EL (cell line): ENCODE results near the gene FAF1.

Experiments
- DNase-seq: peaks from one replicate; pipeline ENCODE4 v3.0.0-alpha.2; 2016

The FAF1 gene

DNA sequence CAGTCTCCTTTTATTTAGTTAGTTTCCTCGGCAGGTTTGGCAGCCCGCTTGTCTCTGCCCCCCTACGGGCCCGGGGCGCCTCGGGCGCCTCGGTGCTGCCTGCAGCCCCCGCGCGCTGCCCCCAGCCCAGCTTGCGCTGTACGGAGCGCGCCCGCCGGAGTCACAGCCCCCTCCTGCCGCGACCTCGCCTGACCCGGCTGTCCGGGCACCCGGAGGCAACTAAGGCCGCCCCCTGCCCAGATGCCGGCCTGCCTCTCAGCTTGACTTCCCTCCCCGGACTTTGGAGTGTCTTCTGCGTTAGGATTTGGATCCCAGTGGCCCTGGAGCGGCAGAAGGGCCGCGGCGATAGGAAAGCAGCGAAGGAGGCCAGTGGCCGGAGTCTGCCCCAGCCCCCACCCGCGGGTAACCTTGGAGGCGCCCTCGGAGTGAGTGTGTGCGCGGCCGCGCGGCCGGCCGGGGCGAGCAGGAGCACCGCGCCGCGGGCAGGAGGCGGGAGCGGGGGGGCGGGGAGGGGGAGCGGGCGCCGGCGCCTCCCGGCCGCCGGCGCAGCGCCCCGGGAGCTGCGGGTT, 17.6 kb upstream of the FAF1 start:
- peak; percentile 73 for DNase-seq

DNA sequence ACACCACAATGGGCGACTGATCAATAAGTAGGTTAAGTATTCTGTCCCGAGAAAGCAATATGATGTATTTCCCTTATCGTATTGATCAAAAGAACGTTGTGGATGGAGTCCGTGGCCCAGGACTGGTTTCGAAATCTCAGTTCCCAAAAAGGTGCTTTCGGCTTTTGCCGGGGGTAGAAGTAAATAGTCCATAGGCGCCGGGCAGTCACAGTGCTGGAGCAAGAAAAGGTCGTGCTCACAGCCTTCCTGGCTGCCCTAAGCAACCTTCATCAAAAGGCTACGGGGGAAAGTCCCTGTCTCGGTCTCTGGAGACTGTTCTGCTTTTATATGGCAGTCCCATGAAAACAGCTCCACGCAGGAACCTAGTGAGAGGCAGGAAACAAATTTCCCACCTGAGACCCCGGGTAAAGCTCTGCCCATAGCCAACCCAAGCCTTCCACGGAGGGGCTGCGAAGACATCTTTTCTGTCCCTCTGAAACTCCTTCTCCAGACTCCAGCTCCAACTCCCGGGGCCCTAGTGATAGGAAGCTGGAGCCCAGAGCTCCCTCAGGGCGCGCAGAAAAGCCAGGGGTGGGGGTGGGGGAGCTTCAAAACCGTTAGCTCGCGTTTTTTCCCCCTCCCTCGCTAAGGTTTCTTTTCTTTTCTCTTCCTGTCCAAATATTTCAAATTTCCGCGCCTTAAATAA, 17.0 kb upstream of the FAF1 start:
- peak; percentile 76 for DNase-seq

DNA sequence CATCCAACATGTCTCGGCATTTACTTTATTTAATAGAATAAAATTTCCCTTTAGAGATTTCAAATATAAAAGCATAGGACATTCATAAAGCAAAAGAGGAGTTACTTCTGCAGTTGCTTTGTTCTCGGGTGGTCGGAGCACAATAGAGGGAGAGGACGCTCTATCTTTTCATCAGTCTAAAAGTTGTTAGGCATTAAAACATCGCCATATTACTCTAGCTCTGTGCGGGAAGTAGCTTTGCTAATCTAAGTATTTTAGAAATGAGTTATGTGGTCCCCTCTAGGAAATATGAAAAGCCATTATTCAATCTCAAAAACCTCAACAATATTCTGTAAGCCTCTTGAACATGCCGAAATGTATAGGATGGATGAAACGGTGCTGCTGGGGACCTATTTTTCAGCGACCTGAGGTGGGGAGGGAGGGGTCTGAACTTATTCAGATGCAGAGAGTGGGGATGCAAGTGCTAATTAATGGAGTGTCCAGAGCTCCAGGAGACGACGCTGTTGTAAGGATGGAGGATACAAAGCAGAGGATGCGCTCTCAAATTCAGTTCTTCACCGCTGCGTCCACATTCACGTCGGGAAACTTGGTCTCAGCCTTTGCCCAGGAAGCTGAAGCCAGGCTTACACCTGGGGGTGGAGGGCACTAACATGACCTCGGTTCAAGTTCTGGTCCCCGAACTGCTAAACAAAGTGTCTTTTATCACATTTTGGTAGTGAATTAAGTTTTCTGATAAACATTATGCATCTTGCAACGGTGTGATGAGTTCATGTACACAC, 16.2 kb upstream of the FAF1 start:
- no peak for DNase-seq

DNA sequence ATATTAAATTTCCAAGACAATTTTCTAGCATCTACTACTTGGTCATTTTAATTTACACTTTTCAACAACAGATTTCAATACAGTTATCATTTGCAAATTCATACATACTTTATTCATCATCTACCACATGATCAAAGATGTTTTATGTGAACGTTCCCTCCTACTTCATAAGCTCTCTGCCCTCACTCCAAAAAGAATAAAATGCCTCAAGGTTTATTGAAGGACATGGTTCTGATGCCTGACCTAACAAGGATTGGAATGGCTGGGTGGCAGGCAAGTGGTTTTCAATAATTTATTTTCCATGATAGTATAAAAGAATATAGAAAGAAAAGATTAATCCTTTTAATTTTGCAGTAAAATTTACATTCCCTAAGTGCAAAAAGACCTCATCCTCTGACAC, 15.4 kb upstream of the FAF1 start:
- peak; percentile 6 for DNase-seq

DNA sequence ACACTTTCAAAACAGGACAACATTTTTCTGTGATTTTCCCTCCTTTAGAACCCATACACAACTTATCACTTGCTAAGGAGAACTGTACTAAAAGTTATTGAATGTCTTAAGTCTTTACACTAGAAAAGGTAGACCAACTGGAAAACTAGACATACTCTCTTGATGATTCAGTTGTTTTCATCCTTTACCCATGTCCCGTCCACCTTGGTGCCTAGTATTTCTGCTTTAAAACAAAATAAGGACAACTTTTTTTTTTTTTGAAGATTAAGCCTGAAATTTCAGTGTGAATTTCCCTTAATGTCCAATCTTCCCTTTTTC, 14.5 kb upstream of the FAF1 start:
- no peak for DNase-seq

DNA sequence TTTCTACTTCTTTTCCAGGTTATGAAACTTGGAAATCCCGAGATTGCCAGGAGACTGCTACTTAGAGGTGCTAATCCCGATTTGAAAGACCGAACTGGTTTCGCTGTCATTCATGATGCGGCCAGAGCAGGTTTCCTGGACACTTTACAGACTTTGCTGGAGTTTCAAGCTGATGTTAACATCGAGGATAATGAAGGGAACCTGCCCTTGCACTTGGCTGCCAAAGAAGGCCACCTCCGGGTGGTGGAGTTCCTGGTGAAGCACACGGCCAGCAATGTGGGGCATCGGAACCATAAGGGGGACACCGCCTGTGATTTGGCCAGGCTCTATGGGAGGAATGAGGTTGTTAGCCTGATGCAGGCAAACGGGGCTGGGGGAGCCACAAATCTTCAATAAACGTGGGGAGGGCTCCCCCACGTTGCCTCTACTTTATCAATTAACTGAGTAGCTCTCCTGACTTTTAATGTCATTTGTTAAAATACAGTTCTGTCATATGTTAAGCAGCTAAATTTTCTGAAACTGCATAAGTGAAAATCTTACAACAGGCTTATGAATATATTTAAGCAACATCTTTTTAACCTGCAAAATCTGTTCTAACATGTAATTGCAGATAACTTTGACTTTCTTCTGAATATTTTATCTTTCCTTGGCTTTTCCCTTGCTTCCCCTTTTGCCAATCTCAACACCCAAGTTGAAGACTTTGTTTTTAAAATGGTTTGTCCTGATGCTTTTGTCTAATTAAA, 14.0 kb upstream of the FAF1 start:
- no peak for DNase-seq

DNA sequence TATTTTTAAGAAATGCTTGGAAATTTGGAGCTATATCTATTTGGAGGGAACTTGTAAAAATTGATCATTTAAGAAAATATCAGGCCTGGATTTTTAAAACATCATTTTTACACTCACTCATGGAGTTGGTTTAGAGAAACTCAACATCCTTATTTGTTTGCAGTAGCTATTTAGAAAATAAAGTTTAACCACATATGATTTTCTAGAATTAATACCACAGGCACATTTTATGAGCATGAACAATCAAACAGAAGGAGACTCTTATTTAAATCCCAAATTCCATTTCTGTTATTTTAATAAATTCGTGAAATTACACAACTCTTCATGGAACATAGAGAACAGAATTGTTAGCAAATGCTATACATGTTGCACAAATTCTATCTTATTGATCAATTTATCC, 13.2 kb upstream of the FAF1 start:
- peak; percentile 17 for DNase-seq

DNA sequence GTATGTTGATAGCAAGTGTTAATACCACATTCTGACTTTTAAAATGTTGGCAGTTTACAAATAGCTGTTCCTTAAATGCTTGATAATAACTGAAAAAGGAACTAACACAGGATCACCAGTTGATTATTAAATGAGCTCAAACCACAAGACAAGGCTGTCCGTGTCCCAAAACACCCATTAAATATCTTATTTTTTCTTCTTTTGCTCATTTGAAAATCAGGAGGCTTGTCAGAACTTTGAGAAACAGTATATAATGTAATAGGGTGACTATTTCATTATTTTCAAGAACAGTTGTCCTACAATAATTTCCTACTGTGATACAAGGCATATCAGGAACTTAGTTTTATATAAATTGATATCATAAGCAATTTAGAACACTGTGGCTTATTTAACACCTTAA, 12.7 kb upstream of the FAF1 start:
- DNase-seq, result no peak

DNA sequence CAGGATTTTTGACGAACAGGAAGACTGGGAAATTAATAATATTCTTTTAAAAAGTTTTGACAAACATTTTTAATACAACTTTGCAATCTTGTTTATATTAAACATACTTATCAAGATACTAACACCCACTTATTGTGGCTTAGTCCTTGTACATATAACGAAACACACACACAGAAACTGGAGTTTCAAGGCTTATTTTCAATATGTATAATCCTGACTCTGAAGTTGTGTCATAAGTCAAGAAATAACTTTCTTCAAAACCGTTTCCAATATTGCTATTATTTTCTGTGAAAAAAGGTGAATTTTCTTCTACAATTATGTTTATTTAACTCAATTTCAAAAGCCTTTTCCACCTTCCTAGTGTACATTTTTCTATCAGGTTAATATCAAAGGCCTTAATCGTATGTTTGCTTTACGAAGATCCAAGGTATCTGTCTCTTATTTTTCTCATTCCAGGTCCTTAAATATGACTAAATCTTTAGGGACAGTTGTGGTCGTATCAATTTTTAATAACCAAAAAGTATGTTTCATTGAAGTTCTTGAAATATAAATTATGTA, 11.8 kb upstream of the FAF1 start:
- DNase-seq, result no peak

DNA sequence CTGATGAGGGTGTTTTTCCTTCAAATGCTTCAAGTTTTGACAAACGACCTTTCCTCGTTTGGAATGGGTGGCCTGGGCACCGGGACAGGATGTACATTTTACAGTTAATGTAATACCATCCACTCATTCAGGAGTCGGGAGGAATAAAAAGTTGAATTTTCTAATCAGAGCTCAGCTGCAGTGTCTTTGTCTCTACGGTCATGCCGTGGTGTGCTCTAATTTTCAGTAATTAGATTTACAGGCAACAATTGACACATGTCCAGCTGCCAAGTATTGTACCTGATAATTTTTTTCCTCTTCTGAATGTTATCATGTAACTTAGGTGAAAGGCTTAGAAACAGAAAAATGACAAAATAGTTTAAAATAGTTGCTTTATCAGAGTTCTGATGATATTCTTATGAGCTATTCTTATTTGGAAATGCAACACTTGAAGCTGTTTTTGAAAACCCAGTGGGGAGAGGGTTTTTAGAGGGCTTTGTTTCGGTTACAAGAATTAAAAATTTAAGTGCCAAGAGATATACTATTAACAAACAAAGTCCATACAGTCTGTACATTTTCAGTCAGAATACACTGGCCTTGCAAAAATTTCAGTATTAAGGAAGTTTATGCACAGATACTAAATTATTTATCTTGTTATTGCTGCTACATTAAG, 11.0 kb upstream of the FAF1 start:
- peak; percentile 30 for DNase-seq

DNA sequence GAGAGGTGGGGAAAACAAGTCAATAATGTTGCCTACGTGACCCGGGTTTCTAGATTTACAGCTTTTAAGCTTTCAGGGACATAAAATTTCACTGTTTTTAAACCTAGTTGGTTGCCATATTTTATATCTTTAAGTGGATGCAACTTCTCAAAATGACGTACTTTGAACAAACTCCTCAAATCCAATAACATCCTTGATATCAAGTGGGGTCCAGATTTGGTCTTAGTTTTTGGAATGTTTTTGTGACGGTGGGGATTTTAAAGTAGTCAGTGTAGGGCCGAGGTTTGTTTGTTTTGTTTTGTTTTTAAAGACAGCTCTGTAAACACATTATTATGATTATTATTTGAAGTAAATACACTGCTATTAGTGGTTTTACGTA, 10.4 kb upstream of the FAF1 start:
- DNase-seq, result no peak

DNA sequence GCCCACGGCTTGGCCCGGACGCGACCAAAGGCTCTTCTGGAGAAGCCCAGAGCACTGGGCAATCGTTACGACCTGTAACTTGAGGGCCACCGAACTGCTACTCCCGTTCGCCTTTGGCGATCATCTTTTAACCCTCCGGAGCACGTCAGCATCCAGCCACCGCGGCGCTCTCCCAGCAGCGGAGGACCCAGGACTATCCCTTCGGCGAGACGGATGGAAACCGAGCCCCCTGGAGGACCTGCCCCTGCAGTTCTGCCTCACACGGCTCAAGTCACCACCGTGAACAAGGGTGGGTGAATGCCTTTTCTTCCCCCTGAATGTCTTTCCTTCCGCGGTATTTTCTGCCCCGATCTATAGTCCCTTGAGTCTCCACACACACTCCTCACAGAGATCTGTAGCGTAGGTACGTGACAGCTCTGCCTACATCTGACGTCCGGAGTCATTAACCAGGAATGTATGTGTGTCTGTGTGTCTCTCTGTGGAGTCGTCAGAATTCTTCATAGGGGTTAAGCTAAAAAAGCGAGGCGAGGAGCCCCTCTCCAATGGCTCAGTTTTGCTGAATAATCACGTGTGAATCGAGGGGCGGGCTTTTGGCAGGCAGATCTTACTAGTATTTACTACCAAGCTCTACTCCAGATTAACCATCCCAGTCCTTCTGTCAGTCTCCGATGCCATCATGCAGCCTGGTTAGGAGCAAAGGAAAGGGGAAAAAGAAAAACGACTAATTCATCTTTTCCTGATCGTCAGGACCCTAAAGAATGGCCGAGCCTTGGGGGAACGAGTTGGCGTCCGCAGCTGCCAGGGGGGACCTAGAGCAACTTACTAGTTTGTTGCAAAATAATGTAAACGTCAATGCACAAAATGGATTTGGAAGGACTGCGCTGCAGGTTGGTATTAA, 9.8 kb upstream of the FAF1 start, which contains the start of gene CDKN2C:
TSS of gene CDKN2C (plus strand) at position 635 of the 898 bp plus-strand sequence. CDS start at position 759, 124 bp downstream.
- peak; percentile 97 for DNase-seq

DNA sequence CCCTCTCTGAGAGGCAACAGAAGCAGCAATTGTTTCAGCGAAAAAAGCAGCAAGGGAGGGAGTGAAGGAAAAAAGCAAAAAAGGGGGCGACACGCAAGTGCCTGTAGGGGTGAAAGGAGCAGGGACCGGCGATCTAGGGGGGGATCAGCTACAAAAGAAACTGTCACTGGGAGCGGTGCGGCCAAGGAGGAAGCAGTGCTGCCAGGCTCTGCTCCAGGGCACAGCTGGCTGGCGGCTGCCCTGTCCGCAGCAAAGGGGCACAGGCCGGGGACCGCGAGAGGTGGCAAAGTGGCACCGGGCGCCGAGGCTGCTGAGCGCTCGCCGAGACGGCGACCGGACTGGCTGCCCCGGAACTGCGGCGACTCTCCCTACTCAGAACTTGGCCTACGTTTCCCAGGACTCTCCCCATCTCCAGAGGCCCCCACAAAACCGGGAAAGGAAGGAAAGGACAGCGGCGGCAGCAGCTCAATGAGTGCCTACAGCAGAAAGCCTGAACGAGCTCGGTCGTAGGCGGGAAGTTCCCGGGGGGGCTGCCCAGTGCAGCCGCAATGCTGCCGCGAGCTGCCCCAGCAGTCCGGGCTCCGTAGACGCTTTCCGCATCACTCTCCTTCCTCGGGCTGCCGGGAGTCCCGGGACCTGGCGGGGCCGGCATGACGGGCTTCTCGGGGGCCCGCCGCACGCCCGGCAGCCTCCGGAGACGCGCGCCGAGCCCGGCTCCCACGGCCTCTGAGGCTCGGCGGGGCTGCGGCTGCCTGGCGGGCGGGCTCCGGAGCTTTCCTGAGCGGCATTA, 8.9 kb upstream of the FAF1 start:
- no peak for DNase-seq

DNA sequence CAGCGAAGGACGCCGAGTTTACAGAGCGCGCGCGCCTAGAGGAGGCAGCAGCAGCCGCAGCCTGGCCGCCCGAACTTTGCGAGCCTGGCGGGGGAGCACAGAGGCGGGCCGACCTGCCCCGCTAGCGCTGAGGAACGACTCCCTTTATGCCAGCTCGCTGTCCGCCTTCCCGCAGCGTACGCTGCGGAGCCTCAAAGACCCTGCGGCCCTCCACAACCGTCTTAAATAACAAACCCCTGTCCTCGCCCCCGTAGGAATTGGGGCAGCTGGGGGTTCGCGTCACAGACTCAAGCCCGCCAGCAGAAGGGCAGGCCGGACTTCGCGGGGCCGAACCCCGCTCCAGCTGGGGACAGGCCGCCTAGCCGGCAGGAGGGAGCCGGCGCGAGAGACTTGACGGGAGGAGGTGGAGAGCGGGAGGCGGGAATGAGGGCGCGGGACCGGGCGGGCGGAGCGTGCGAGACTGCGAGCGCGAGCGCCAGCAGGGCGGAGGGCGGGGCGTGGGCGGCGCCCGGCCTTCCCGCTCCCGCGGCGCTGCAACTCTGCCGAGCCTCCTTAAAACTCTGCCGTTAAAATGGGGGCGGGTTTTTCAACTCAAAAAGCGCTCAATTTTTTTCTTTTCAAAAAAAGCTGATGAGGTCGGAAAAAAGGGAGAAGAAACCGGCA, 8.2 kb upstream of the FAF1 start:
- DNase-seq, result peak; percentile 94

DNA sequence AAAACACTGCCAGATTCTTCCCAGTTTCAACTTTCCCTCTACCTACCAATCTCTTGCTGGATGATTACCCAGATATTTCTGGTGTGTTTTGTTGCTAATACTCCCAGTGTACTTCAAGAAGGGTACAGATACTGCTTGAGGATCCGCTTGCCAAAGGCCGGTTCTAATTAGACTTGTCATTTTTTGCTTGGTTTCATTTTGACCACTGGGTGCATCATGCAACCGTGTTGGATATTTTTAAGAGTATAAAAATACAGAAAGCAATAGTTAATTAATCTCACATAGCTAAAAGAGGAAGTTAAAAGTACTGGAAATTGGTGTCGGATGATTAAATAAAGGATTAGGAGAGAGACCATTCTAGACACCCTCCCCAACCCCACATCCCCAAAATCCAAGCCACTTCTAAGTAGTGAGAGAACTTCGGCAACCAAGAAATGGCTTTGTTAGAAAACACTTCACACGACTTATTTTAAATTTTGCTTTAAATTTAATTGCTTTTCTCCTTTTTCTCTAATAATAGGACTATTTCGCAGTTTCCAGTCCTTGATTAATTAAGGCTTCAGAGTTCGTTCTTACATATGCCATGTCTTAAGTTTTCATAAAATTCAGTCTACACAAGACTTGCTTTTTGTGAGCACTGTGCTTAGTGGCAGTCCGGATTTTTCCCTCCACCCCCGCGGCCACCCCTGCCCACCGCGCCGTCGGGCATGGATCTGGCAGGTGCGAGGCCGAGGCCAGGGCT, 7.5 kb upstream of the FAF1 start:
- peak; percentile 48 for DNase-seq

DNA sequence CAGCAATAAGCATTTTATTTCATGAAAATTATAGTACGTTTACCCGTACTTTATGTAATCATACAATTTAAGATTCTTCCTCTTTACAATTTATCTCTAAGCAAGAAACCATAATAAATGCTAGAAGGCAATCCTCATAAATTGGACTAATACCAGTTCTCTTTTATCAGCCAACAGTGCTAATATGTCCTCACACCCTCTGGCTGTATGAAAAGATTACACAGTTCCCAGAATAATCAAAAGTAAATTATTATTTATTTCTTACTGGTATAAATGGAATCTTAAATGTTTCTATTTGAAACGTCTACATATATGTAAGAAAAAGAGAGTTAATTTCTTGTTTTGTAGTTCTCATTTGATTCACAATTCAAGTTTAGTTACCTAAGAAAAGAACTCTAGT, 6.9 kb upstream of the FAF1 start:
- no peak for DNase-seq

DNA sequence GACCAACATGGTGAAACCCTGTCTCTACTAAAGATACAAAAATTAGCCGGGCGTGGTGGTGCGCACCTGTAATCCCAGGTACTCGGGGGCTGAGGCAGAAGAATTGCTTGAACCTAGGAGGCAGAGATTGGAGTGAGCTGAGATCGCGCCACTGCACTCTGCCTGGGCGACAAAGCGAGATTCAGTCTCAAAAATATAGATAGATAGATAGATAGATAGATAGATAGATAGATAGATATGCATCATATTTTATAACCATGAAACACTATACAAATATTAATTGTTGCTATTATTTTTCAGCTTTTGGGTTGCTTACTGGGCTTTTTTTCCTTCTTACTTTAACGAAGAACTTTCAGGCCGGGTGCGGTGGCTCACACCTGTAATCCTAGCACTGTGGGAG, 4.8 kb upstream of the FAF1 start:
- DNase-seq, result no peak

DNA sequence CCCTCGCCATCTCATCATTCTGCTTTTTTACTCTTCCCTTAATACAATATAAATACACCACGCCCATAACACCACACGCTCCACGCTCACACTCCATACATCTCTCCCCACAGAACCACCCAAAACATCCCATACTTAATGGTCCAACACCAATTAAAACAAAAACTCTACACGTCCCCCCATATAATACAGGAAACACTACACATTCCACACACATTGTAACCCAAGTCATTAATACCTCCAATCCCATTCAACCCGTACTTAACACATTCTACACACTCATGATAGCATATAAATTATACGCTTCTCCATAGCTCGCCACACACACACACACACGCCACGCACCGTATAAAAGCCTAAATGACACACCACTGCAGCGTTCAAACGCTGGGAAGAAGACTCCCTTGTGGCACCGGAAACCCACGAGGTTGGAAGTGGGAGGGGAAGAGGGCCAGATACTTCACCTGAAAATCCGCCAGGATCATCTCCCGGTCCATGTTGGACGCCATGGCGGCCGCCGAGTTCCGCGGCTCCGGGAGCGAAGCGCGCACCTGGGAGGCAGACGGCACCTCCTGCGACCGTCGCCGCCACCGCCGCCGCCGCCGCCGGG, 659 bp downstream of the FAF1 start:
- DNase-seq, result peak; percentile 60

DNA sequence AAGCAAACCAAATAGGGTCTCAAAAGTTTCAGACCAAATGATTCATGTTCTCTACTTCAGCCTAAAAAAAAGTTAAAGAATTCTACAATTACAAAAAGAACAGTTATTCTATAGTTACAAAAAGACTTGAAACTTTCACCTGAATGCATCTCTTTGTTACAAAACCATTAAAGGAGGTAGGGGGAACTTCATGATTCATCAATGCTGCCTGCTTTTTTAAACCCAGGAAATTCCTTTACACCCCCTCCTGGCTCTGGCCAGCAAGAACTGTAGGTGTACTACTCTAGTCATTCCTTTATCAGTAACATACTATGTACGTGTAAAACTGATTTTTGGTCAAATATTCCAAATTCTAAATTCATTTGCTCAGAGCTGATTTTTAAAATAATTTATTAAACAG, 5.0 kb downstream of the FAF1 start:
- DNase-seq, result no peak
